Astrocyte (in vitro differentiated cells and primary cell): ENCODE data around the gene ANKH.

ENCODE experiments used
- EZH2 ChIP-seq: IDR thresholded peaks from 2 replicates; pipeline ENCODE4 v1.6.1; 2012; ENCODE audit warnings: mild to moderate bottlenecking, low read length, inconsistent platforms; ENCODE audit not compliant: insufficient read depth
- TF ChIP-seq, protein P1 (sequence below): IDR thresholded peaks from 2 replicates; pipeline ENCODE4 v1.5.1; 2011; ENCODE audit warnings: low read depth, mild to moderate bottlenecking, inconsistent platforms, low read length, moderate library complexity; ENCODE audit not compliant: insufficient read depth

DNA sequence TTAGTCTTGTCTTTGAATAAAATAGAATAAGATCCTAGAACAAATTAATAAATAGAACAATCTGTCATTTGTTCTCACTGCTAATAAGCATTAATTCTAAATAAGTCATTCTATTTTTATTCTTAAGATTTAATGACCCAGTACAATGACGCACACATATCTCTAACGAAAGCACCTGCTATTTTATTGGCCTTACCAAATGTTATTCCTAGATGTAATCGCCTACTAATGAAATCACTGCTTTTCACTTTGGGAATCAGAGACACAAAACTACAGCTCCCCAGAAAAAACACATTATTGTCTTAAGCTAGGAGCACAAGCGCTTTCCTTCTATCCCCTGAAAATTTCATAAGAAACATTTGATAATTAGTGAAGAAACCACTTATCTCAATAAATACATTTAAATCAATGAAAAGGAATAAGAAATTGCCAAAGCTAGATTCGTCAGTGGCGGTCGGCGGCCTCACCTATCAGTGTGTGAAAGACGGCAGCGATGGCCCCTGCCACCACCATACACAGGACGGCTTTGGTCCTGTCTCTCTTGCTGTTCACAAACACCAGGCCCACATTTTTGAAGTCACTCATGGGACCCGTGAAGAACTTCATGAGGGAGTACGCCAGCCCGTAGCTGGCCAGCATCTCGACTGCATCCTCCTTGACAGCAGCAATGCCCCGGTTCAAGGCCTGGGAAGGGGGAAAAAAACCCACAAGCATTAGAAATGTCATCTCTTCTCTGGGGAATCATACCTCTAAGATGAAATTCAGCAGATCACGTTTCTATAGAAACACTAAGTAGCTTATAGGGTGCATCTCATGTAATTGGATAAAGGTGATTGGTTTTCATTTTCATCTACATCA lies 102.8 kb downstream of the ANKH start:
- TF ChIP-seq EZH2, result no peak
- TF ChIP-seq, protein P1, sequence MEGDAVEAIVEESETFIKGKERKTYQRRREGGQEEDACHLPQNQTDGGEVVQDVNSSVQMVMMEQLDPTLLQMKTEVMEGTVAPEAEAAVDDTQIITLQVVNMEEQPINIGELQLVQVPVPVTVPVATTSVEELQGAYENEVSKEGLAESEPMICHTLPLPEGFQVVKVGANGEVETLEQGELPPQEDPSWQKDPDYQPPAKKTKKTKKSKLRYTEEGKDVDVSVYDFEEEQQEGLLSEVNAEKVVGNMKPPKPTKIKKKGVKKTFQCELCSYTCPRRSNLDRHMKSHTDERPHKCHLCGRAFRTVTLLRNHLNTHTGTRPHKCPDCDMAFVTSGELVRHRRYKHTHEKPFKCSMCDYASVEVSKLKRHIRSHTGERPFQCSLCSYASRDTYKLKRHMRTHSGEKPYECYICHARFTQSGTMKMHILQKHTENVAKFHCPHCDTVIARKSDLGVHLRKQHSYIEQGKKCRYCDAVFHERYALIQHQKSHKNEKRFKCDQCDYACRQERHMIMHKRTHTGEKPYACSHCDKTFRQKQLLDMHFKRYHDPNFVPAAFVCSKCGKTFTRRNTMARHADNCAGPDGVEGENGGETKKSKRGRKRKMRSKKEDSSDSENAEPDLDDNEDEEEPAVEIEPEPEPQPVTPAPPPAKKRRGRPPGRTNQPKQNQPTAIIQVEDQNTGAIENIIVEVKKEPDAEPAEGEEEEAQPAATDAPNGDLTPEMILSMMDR, result no peak
